ENCODE data around the gene ZNF576.

Gene ZNF576

GRCh38 chr19:43562226-43562697, 34.1 kb upstream of the ZNF576 start:
- no peak for DNase-seq
- no peaks in the 10 kb centered on the region for H3K27me3 ChIP-seq
- H3K4me1 ChIP-seq: no peaks in the 10 kb centered on the region
- no peaks in the 10 kb centered on the region for H3K9me3 ChIP-seq
- no peak for TF ChIP-seq CTCF (IDR thresholded peaks at IDR 0.05; ENCODE audit: low read depth, low read length)
- H3K4me3 ChIP-seq (ENCODE audit: low read depth, low read length): no peak overlapping the region
- no peaks in the 10 kb centered on the region for H3K36me3 ChIP-seq

GRCh38 chr19:43562698-43563241, 33.6 kb upstream of the ZNF576 start:
- TF ChIP-seq CTCF (IDR thresholded peaks at IDR 0.05; ENCODE audit: low read depth, low read length): no peak
- Histone ChIP-seq H3K27me3 (no peaks in the 10 kb centered on the region), H3K9me3 (no peaks in the 10 kb centered on the region), H3K36me3 (no peaks in the 10 kb centered on the region), H3K4me1 (no peaks in the 10 kb centered on the region), H3K4me3 (ENCODE audit: low read depth, low read length) (no peak overlapping the region)
- DNase-seq: no peak

GRCh38 chr19:43563816-43564457, 32.5 kb upstream of the ZNF576 start:
- H3K9me3 ChIP-seq: no peaks in the 10 kb centered on the region
- H3K36me3 ChIP-seq: no peaks in the 10 kb centered on the region
- H3K27me3 ChIP-seq: no peaks in the 10 kb centered on the region
- no peaks in the 10 kb centered on the region for H3K4me1 ChIP-seq
- DNase-seq: no peak
- H3K4me3 ChIP-seq (ENCODE audit: low read depth, low read length): no peak overlapping the region
- TF ChIP-seq CTCF (IDR thresholded peaks at IDR 0.05; ENCODE audit: low read depth, low read length): no peak

- Histone ChIP-seq H3K9me3 (no peaks in the 10 kb centered on the region), H3K36me3 (no peaks in the 10 kb centered on the region), H3K27me3 (no peaks in the 10 kb centered on the region), H3K4me3 (ENCODE audit: low read depth, low read length) (no peak overlapping the region), H3K4me1 (no peaks in the 10 kb centered on the region)
- no peak for DNase-seq
- no peak for TF ChIP-seq CTCF (IDR thresholded peaks at IDR 0.05; ENCODE audit: low read depth, low read length)
These were observed 31.6 kb upstream of the ZNF576 start for GRCh38 chr19:43564800-43565199.

- no peaks in the 10 kb centered on the region for H3K9me3 ChIP-seq
- no peaks in the 10 kb centered on the region for H3K4me1 ChIP-seq
- TF ChIP-seq CTCF (IDR thresholded peaks at IDR 0.05; ENCODE audit: low read depth, low read length): no peak
- H3K27me3 ChIP-seq: no peaks in the 10 kb centered on the region
- DNase-seq: no peak
- no peak overlapping the region for H3K4me3 ChIP-seq (ENCODE audit: low read depth, low read length)
- H3K36me3 ChIP-seq: no peaks in the 10 kb centered on the region
These were observed 26.7 kb upstream of the ZNF576 start for GRCh38 chr19:43569657-43570056.

- H3K4me3 ChIP-seq (ENCODE audit: low read depth, low read length): no peak overlapping the region
- no peak for DNase-seq
- no peak for TF ChIP-seq CTCF (IDR thresholded peaks at IDR 0.05; ENCODE audit: low read depth, low read length)
- H3K4me1 ChIP-seq: no peaks in the 10 kb centered on the region
- no peaks in the 10 kb centered on the region for H3K27me3 ChIP-seq
- no peaks in the 10 kb centered on the region for H3K9me3 ChIP-seq
- H3K36me3 ChIP-seq: no peaks in the 10 kb centered on the region
These were observed 26.1 kb upstream of the ZNF576 start for GRCh38 chr19:43570174-43570791.
